Measurements from ENCODE around the gene TP73.

TP73 gene

DNA sequence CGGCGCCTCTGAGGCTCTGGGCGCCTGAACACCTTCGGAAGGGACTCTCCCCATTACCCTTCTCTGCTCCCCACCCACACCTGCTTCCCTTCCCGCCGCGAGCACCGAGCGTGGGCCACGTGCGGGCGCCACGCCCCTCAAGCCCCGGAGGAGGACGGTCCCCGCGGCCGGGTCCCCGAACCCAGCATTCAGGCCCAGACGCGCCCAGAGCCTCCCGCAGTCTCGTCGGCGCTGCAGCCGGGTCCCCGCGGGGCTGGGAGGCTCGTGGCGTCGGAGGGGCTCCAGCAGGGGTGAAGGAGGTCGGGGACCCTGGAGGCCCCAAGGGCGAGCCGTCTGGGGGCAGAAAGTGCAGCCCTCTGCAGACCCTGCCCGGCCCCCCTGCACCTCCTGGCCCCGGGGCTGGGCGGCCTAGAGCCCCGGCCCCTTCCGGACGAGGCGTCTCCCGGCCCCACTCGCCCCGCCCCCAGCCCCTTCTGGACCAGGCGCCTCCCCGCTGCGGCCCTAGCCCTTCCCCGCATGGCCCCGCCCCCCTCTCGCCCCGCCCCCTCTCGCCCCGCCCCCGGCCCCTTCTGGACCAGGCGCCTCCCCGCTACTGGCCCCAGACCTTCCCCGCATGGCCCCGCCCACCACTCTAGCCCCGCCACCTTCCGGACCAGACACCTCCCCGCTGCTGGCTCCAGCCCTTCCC is 119.9 kb downstream of the TP73 start:
- DNase-seq: peak; percentile 68

DNA sequence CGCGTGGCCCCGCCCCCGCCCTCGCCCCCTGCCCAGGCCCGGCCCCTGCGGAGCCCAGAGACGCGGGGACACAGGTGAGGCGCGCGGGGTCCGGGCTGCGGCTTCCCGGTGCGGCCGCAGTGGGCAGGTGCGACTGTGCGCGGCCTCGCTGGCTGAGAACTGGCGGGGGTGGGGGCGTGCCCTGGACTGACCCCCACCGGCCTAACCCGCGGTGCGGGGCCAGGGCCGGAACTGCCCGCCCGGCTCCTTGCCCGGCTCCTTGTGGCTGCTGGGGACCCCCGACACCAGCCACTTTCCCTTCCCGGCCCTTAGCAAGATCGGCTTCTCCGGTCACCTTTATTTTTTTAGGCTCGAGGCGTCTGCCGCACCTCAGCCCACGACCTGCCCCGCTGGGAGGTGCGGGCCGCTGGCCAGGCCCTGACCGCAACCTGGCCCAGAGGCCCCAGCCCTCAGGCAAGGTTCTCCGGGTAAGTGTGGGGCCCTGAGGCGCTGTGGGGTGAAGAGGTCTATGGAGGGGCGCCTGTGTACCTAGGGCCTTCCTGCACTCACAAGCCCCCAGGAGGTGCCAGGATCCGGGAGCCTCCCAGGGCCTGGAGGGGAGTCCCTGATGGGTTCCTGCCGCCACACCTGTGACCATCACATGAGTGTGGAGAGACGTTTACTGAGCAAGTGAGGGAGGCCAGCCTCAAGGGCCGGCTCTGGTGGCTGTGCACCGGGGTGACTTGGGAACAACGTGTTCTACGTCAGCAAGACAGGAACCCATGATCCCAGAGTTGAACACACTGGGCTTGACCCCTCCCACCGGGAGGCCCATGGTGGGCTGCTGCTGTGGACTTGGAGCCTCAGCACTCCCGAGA is 120.6 kb downstream of the TP73 start, which contains the start of gene SMIM1:
SMIM1 (plus strand) TSS at position 35 of the 857 bp plus-strand sequence. CDS start 2,625 bp downstream, outside the sequence.
- DNase-seq: peak; percentile 34

DNA sequence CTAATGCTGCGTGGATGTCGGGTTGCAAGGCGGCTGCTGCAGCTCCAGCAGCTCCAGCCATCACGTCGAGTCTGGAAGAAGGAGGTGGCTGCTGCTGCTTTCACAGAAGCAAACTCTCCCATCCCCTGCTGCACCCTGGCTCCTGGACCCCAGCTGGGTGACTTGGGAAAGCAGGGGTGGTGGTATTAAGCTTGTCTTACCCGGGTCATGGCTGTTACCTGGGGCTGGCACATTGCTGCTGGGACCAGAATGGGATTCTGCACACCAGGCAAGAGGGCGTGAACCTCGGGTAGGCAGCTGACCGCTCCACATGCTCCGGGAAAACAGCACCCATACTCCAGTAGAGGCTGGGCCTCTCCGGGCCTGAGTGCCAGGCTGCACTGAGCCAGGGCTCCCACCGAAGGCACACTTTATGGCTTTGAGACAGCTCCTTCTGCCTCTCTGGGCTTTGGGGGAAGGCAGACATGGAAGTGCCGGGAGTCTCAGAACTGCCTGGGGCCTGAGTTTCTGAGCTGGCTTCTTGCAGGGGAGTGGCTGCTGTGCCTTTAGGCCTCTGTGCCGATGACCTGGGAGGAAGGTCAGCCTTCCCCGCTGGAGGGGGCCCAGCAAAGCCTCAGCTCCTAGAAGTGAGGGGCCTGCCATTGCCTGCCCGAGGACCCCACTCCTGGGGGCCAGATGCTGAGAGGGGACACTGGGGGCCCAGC is 121.4 kb downstream of the TP73 start:
- no peak for DNase-seq

DNA sequence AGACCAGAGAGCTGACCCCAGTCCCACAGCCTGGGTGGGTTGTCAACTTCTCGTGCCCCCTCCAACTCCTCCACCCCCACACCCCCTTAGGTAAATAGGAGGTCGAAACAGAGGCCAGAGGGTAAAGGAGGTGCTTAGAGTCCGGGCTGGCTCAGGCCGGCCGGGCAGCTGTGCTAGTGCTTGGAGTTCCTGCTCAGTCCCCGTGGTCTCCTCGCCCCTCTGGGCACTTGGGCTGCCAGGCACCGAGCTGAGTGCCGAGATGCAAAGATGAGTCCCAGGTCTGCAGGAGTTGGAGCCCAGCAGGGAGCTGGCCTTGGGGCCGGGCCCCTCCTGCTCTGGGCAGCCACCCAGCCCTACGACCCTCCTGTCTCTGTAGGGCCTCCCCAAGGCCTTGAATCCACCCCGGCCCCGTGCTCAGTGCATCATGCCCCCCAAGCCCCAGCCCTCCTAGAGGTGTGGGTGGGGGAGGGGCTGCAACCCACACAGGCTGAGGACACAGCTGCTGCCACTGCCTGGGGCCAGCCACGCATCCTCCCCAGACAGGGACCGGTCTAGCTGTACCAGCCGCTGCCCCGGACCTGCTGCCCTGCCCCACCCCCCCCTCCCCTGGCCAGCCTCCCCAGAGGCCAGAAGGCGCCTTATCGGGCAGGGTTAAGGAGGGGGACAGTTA is 122.1 kb downstream of the TP73 start:
- DNase-seq: no peak

DNA sequence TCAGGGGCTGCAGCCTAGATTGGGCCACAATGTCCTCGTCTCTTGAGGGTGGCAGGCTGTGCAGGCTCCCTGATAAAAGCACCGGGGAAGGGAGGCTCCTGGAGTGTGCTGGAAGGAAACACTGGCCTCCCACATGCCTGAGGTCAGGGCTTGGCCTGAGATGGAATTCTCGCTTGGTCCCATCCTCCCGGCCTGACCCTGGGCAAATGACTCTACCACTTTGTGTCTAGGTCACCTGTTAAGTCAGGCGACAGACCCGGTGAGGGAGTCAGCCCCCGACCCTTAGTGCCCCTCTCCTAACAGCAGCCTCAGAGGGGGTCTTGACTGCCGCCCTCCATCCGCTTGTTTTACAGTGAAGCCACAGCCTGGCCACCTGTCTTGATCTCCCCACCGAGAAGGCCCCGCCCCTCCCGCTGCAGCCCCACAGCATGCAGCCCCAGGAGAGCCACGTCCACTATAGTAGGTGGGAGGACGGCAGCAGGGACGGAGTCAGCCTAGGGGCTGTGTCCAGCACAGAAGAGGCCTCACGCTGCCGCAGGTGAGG is 122.7 kb downstream of the TP73 start:
- peak; percentile 80 for DNase-seq

DNA sequence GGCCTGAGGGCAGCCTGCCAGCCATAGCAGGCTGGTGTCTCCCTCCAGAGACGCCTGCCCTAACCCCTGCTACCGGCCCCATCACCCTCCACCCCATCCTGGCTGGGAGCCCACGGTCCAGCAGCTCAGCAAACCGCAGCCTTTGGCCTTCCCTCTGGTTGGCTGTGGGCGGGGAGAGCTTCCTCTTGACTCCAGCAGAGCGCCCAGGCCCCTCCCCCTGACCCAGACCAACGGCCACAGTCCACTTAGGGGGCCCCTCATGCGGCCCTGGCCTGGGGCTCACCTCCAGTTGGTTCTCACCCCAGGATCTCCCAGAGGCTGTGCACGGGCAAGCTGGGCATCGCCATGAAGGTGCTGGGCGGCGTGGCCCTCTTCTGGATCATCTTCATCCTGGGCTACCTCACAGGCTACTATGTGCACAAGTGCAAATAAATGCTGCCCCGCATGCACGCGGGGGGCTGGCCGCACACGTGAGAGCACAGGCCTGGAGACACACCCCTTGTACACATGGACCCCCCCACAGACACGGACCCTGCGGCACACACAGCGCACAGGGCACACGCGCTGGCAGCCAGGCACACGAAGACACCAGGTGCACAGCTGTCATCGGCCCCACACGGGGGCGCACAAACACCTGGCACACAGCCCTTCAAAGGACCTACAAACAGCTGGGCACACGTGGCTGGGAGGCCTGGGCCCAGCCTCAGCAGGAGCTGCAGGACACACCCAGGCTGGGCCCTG is 123.3 kb downstream of the TP73 start:
- DNase-seq: peak; percentile 86

DNA sequence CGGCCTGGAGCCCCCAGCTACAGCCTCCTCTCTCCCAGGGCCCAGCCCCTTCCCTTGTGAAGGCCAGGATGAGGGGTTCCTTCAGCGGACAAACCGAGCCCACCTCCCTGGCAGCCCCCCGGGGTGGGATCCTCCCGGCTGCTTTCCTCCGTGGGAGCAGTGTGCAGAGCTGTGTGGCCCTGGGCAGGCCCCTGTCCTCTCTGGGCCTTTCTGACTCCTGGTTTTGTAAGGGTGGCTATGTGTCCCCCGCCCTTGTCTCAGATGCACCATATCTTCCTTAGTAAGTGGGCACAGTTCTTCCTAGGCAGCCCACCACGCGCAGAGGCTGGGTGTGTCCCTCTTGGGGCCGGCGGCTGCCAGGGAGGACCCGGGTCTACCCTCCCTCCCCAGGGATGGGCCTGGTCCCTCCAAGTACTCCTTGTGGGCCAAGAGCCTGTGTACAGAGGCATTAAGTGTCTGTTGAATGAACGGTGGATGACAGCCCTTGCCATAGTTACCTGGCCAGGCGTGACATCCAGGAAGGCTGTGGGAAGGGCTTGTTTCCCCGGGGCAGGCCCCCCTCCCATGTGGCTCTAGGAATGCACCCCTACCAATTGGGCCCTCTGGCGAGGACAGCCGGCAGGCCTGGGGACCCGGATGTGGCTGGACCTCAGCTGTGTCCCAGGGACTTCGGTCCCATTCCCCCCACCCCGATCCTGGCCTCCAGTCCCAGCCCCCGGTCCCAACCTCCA is 124.1 kb downstream of the TP73 start:
- no peak for DNase-seq

DNA sequence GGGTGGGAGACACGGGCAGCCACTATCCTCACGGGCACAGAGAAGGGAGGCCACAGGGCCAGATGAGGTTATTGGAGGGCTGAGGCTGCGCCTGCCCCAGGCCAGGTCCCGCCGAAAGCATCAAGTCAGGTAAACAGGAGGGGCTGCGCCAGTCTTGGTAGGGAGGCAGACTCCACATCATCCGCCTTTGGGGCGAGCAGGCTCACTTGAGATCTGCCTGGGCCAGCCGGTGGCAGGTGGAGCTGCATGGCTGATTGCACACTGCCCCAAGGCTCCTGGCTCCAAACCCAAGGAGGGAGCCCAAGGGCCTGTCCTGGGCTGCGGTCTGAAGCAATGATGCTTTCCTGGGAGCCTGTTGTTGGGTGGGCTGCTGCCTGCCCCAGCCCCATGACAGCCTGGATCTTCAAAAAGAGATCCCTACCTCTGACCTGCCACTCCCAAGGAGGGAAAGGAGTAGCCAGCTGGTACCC is 124.8 kb downstream of the TP73 start:
- no peak for DNase-seq

DNA sequence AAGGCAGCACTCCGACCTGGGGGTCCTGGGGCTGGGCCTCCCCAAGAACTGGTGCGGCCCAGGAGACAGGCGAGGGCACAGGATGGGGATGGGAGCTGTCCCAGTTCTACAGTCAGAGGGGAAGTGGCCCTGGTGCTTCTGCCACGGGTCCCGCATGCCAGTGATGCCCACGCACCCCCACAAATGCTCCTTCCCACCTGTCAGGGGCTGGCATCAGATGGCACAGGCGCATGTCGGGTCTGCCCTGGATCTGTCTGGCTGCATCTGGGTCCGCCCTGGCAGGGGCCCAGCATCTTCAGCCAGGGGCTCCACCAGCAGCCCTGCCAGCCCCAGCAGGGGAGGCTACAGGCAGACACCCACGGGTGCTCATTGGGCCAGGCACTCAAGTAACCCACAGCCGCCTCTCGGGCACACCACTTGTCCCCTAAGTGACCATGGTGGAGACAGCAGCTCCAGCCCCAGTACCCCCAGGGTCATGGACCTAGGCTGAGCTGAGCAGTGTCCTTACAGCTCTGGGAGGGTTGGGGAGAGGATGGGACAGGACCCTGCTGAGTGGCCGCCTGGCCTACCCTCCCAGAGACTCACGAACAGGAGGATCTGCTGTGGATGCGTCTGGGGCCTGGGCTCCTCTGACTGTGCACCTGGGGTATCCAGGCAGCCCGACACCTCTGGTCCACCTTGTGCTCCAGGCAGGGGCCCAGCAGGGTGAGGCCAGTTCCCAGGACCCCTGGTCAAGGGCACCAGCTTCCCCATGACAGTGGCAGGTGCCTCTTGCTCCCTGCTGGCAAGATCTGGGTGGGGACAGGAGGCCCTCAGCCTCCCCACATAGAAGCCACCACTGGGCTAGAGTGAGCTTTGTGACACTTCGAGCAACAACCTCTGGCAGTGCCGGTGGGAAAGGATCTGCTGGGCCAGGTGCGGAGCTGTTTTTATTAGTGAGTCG is 125.6 kb downstream of the TP73 start:
- no peak for DNase-seq

DNA sequence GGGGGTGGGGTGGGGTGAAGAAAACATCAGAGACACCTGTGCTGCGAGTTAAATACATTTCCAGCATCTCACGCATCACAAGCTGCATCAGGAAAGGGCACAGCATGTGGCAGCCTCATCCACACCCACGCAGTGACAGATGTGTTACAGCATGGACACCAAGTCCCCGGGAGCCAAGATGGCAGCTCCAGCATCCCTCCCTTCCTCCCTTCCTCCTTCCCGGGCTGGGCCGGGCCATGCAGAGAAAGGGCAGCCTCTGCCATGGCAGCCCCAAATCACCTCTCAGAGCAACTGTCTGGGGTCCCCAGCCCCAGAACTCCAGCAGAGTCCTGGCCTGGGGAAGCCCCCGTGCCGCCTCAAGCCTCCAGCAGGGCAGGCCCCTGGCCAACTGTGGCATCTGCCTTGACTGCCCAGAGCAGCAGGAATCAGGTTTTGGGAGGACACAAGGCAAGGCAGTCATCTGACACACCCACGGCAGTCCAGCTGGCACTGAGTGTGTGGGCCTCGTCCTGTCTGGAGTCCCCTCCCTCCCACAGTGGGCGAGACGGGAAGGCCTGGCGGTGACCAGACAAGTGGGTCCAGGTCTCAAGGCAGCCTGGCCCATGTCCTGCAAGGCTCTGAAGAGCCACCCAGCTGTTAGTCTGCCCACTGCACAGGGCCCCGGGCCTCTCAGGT is 126.4 kb downstream of the TP73 start:
- no peak for DNase-seq

DNA sequence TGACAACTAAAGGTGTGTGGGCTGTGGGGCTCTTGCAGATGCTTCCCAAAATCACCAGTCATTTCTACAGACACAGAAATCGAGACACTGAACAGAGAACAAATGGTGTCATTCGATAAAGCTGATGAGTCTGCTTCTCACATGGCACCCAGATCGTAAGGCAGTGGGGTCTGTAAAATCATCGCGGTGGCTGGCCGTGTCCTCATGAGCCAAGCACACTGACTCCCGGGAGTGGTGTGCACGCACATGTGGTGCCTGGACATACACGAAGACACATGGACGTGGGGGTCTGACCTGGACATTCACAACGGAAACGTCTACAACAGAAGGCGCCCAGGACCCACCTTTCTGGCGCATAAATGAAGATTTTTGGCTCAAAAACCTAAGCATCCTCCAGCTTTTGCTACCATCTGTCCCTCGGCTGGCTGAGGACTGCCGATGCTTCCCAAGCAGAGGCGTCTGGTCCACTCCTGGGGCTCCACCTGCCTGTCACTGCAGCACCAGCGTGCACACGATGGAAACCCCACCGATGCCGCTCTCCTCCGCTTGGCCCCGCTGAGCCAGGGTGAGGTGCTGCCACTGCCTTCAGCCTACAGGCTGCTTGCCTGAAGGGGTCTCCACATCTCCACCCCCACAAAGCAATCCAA is 127.1 kb downstream of the TP73 start:
- DNase-seq: no peak

DNA sequence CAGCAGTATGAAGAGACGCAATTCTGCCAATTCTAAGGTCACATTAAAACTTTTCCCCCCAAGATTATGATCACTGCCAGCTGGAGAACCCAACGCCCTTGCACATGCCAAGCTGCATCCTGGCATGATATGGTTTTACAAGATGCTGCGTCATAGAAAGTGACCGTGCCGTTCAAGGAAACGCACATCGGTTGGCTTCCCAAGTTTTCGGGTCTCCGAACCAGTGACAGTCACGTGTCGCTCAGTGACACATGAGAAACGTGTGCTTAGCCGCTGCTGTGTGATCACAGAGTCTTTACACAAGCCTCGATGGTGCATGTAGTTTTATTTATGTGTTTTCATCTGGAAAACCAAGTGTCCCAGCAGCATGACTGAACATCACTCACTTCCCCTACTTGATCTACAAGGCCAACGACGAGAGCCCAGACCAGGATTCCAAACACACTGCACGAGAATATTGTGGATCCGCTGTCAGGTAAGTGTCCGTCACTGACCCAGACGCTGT is 127.6 kb downstream of the TP73 start:
- DNase-seq: no peak

DNA sequence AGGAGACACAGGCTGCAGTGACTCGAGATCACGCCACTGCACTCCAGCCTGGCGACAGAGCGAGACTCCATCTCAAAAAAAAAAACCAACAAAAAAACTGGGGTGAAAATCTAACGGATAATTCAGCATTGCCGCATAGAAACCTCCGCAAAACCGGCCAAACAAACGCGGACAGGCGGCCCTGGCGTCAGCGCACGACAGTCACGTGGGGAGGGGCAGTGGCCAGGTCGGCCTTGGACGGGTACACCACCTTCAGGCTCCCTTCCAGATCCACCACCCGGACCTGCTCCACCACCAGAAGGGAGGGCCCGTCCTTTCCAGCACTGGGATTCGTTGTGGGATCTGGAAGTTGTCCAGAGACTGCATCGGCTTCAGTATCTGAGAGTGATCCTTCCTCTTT is 128.6 kb downstream of the TP73 start:
- DNase-seq: no peak

DNA sequence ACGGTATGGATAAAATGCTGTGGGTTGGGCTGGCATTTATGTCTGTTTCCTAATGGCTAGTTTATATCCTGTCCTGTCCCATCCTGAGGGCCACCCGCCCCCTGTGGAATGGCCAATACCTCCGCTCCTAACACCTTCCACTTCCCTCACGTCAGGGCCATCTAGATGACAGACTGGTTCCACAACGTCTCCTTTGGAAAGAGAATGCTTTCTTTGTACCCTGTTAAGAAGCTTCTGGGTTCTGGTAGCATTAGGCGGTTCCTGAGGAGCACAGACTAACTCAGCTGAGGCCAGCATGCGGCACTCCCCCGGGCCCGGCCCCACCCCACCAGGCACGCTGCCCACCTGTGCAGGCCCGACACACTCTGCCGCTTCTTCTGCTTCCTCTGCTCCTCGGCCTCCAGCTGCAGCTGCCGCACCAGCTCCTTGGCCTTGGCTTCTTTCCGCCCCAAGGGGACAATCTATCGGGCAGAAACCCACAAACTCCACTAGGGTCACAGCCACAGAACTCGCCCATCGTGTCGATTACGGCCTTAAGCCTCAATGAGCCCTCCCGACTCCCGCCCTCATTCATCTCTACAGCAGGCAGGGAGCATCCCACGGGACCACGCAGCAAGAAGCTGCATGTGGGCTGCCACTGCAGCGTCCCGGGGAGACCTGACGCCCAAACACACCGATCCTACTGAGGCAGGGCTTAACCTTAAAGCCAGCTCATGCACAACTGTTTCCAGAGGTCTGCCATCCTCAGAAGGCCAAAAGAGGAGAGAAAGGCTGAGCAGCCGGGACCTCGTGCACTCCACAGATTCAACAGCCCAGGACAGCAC is 131.5 kb downstream of the TP73 start:
- DNase-seq: no peak

DNA sequence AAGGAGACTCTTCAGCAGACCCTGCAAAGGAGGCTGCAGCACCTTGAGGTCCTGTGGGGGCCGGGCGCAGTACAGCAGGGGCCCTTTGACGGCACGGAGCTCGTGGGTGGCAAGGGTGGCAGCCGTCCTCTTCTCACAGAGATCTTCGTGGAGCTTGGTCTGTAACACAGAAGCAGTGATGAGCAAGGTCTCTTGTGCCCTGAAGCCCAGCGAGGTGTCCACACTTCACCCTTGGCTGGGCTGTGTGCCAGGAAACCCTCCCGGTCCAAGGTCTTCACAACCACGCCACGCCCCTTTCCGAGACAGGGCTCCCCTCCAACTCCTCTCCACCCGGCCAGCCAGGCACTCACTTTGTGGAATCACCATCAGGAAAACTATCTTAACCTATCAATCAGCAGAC is 132.7 kb downstream of the TP73 start:
- DNase-seq: no peak

DNA sequence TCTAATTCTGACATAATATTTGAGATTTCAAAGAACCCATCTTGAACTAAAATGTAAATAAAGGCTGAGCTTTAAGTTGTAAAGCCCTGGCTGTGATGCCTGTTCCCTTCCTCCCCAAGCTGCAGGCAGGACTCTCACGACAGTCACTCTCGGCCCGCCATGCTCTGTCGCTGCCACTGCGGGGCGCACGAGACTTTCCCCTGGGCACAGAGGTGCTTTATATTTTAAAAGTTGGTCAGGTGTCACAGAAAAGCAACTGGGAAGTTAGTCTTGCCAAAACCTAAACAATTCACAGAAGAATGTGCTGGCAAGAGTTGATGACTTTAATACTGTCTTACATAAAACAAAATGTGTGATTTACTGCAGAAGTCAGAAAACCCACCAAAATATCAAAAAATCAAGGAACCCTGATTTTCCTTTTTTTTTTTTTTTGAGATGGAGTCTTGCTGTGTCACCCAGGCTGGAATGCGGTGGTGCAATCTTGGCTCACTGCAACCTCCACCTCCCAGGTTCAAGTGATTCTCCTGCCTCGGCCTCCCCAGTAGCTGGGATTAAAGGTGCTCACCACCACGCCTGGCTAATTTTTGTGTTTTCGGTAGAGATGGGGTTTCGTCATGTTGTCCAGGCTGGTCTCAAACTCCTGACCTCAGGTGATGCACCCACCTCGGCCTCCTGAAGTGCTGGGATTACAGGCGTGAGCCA is 133.3 kb downstream of the TP73 start:
- DNase-seq: no peak
